LNCaP clone FGC (cell line): Measurements from ENCODE around the gene IL3.

Experiments
- DNase-seq: peaks from one replicate; pipeline ENCODE4 v3.0.0-alpha.2; 2011; ENCODE audit warnings: low read depth
- H3K4me3 ChIP-seq: 2 replicates; pipeline ENCODE4 v1.5.1; 2011; ENCODE audit warnings: mild to moderate bottlenecking, low read depth, low read length, control low read depth
- CTCF ChIP-seq: IDR thresholded peaks from 2 replicates; pipeline ENCODE4 v1.5.1; 2012; ENCODE audit warnings: mild to moderate bottlenecking; ENCODE audit not compliant: control insufficient read depth, insufficient read depth; ENCODE audit errors: extremely low read depth

The IL3 gene

DNA sequence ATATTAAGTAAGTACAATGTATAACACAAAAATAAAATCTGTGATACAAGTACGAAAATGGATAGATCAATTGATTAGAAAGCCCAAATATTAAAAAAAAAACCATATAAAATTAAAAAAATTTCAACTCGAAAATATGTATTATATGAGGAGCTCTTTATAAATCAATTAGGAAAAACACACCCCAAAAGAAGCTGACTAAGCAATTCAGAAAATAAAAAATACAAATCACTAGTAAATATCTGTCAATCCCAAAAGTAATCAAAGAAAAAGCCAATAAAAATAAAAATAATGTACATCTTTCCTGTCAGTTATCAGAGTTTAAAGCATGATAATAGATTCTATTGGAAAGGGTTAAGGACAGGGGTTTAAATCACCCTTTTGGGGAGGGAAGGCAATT is 38.8 kb upstream of the IL3 start:
- DNase-seq, result no peak
- no peak for TF ChIP-seq CTCF
- H3K4me3 ChIP-seq, result no peak overlapping the region

GRCh38 chr5:132022737-132023136 is 37.7 kb upstream of the IL3 start:
- H3K4me3 ChIP-seq, result no peak overlapping the region
- DNase-seq, result no peak
- no peak for TF ChIP-seq CTCF

DNA sequence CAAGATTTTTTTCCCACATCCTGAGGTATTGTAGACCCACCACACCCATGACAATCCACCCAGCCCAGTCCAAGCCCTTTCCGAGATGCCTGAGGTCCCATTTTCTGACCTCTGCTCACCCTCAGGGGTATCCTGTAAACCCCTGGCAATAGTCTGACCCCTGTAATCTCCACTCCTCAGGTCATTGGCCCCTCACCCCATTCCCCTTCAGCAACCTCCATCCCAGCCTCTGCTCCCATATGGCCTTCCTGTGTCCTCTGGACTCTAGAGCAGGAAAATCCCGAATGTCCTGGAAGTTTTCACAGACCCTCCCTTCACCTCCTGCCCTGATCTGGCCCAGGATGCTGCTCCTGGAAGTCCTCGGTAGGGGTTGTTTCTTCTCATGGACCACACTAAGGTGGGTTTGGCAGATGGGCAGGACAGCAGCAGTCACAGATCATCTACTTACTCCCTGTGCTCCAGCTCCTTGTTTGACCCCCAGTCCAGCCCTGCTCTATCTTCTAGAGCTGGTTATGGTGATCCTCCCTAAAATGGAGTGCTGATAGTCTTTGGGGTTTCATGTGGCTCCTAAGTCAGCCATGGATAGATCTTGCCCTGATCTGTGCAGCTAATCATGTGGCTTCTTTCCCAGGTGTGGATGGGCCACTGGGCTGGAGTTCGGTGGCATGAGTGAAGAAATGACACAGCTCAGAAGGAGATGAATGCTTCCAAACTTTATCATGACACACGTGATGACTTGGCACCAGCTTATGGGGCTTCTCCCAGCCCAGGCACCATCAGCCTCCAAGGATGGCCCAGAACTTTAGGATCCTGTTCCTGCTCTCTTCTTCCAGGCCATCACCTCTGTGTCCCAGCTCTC is 37.0 kb upstream of the IL3 start:
- DNase-seq, result no peak
- no peak for TF ChIP-seq CTCF
- H3K4me3 ChIP-seq, result no peak overlapping the region

GRCh38 chr5:132024117-132024435 is 36.4 kb upstream of the IL3 start:
- no peak overlapping the region for H3K4me3 ChIP-seq
- DNase-seq, result no peak
- no peak for TF ChIP-seq CTCF

DNA sequence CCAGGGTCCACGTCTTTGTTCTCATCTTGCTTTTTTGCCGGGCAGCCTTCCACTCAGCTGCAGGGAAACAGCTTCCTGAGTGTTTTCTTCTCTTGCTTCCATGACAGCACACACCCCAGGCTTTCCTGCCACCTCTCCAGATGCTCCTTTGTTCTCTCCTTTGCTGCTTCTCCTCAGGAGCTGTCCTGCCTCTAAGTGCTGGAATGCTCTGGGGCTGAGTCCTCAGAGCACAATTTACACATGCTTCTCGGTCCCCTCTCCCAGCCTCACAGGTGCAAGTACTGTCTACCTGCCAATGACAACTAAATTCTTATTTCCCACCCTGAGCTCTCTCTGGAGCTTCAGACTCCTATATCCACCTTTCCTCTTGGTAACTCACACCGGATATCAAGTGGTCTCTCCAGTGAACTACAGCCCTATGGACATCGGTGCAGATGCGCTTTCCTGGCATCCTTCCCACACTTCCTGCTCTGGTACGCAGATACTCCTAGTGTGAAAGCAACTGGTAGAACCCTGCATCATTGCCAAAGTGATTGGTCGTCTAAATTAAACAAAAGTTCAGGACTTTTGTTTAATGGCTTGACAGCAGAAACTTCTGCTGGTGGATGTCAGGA is 35.6 kb upstream of the IL3 start:
- no peak overlapping the region for H3K4me3 ChIP-seq
- TF ChIP-seq CTCF, result no peak
- no peak for DNase-seq

DNA sequence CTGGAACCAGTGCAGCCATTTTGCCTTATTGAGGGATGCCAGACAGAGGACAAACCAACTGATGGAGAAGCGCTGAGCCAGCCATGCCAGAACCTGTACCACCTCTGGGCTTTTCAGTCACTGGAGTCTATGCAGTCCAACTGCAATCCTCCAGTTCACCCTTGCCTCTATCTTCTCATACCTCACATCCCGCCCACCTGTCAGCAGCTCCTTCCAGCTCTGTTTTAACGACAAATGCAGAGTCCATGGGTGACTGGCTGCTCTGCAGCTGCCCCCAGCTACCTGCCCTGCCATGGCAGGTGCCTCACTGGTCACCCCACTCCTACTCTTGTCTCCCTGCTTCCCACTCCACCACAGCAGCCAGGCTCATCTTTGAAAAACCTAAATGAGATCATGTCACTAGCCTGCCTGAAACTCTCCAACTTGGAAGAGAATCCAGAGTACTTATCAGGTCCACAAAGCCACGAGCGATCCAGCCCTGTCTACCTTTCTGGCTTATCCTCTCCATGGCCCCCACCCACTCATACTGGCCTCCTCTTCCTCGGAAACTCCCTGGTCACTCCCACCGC is 35.0 kb upstream of the IL3 start:
- TF ChIP-seq CTCF, result no peak
- DNase-seq, result no peak
- no peak overlapping the region for H3K4me3 ChIP-seq
